HCT116 (cell line): Measurements from ENCODE around the gene RBMX2. TPM values are rescaled to one million over a fixed set of nuclear protein-coding genes. Genes with fewer than 3 reads are reported as not detected.

Experiments
- ATAC-seq: fragments of 200-7000 bp; cut with Tn5 transposase; 2 replicates; pipeline ENCODE4 v1.9.1; 2020; ENCODE audit warnings: mild to moderate bottlenecking, moderate library complexity
- BruUV-seq: library from RNA; stranded (reverse); fragments of 400-500 nt; replicated peaks from 2 replicates; lab custom pipeline; 2021; lab: Mats Ljungman, UMichigan
- CTCF ChIA-PET: fragments of 300-600 bp; sonication (Branson Sonifier 250); formaldehyde crosslinking; loops from one replicate; lab custom pipeline; 2021; ENCODE audit warnings: antibody characterized with exemption; lab: Charles Lee
- POLR2A ChIA-PET: fragments of 300-600, 350-600 bp; sonication (Branson Sonifier 250); formaldehyde crosslinking; loops from one replicate; lab custom pipeline; 2021; ENCODE audit warnings: antibody characterized with exemption; lab: Charles Lee
- RAD21 ChIA-PET, 2 experiments: fragments of 300-600 bp; sonication (Branson Sonifier 250); formaldehyde crosslinking; loops; one replicate each; lab custom pipeline; 2023; ENCODE audit warnings: low total read pairs in 2 of 2; ENCODE audit not compliant: uncharacterized antibody in 2 of 2, unreplicated experiment in 2 of 2, low non-redundant PET in 1 of 2; lab: Charles Lee
- DNase-seq: peaks from one replicate; pipeline ENCODE4 v3.0.0-alpha.2; 2010; ENCODE audit warnings: low read depth, low spot score
- H2AFZ ChIP-seq: fragments of 200-600 bp; shearing (Covaris generic), sonication (generic); 2 replicates; pipeline ENCODE4 v1.6.1; 2017; ENCODE audit warnings: low read depth, mixed run types, mixed read lengths, antibody characterized with exemption, low read length; ENCODE audit not compliant: poor library complexity, severe bottlenecking
- H3K27ac ChIP-seq: 2 replicates; pipeline ENCODE4 v1.5.1; 2012; ENCODE audit warnings: low read depth, low read length
- H3K27me3 ChIP-seq: fragments of 200-600 bp; sonication (generic); 2 replicates; pipeline ENCODE4 v1.6.1; 2016; ENCODE audit warnings: mixed run types, low read length, mixed read lengths; ENCODE audit not compliant: insufficient read depth
- H3K36me3 ChIP-seq, 2 experiments: fragments of 200-500 bp in 1 of 2; fragments of 200-600 bp in 1 of 2; sonication (Bioruptor generic) in 1 of 2; sonication (generic) in 1 of 2; 2 replicates each; pipeline versions ENCODE4 v1.5.1 to v1.6.1; 2014 to 2016; ENCODE audit warnings: low read length in 2 of 2, inconsistent platforms in 1 of 2, mixed read lengths in 1 of 2, mixed run types in 1 of 2; ENCODE audit not compliant: insufficient read depth in 2 of 2, control insufficient read depth in 1 of 2
- H3K4me1 ChIP-seq, 2 experiments: fragments of 200-600 bp in 1 of 2; sonication (generic) in 1 of 2; 2 replicates each; pipeline versions ENCODE4 v1.5.1 to v1.6.1; 2012 to 2017; ENCODE audit warnings: low read length in 2 of 2, inconsistent platforms in 1 of 2, mild to moderate bottlenecking in 1 of 2, mixed read lengths in 1 of 2, mixed run types in 1 of 2, moderate library complexity in 1 of 2; ENCODE audit not compliant: insufficient read depth in 2 of 2, control insufficient read depth in 1 of 2
- H3K4me2 ChIP-seq: fragments of 200-600 bp; sonication (generic); 2 replicates; pipeline ENCODE4 v1.6.1; 2017; ENCODE audit warnings: mixed run types, low read length, mixed read lengths
- H3K4me3 ChIP-seq, 2 experiments: fragments of 200-600 bp in 1 of 2; sonication (generic) in 1 of 2; replicated peaks in 1 of 2; 2 replicates each; pipeline ENCODE4 v1.5.1; 2011 to 2016; ENCODE audit warnings: low read length in 2 of 2, control low read depth in 1 of 2, low read depth in 1 of 2, mild to moderate bottlenecking in 1 of 2, mixed read lengths in 1 of 2, mixed run types in 1 of 2
- H3K79me2 ChIP-seq: fragments of 200-600 bp; sonication (generic); 2 replicates; pipeline ENCODE4 v1.6.1; 2017; ENCODE audit warnings: mild to moderate bottlenecking, mixed run types, low read length, moderate library complexity, mixed read lengths; ENCODE audit not compliant: insufficient read depth
- H3K9ac ChIP-seq: fragments of 200-600 bp; sonication (generic); 2 replicates; pipeline ENCODE4 v1.6.1; 2016; ENCODE audit warnings: low read length, mixed read lengths
- H3K9me2 ChIP-seq: fragments of 200-600 bp; sonication (generic), shearing (Covaris generic); 2 replicates; pipeline ENCODE4 v1.6.1; 2017; ENCODE audit warnings: mixed run types, mild to moderate bottlenecking, moderate library complexity; ENCODE audit not compliant: insufficient read depth
- H3K9me3 ChIP-seq, 2 experiments: fragments of 200-500 bp in 1 of 2; fragments of 200-600 bp in 1 of 2; sonication (Bioruptor generic) in 1 of 2; sonication (generic) in 1 of 2; 2 replicates each; pipeline ENCODE4 v1.6.1; 2014 to 2017; ENCODE audit warnings: low read length in 2 of 2, mixed read lengths in 2 of 2, inconsistent platforms in 1 of 2, low read depth in 1 of 2, mild to moderate bottlenecking in 1 of 2, mixed run types in 1 of 2, moderate library complexity in 1 of 2; ENCODE audit not compliant: control insufficient read depth in 1 of 2, insufficient read depth in 1 of 2
- H4K20me1 ChIP-seq: fragments of 200-600 bp; sonication (generic), shearing (Covaris generic); 2 replicates; pipeline ENCODE4 v1.6.1; 2017; ENCODE audit warnings: mixed run types, mild to moderate bottlenecking, moderate library complexity; ENCODE audit not compliant: insufficient read depth
- CBX3 ChIP-seq: IDR thresholded peaks from 2 replicates; pipeline ENCODE4 v1.6.1; 2012; ENCODE audit warnings: low read depth
- EZH2phosphoT487 ChIP-seq: fragments of 200-600 bp; IDR thresholded peaks from 2 replicates; pipeline ENCODE4 v1.6.1; 2018; ENCODE audit warnings: antibody characterized with exemption, borderline replicate concordance
- FOSL1 ChIP-seq: IDR thresholded peaks from 2 replicates; pipeline ENCODE4 v1.6.1; 2012; ENCODE audit warnings: low read depth
- JUND ChIP-seq: IDR thresholded peaks from 2 replicates; pipeline ENCODE4 v1.6.1; 2012
- SIN3A ChIP-seq: IDR thresholded peaks from 2 replicates; pipeline ENCODE4 v1.6.1; 2012; ENCODE audit warnings: low read depth
- SP1 ChIP-seq: IDR thresholded peaks from 2 replicates; pipeline ENCODE4 v1.6.1; 2012; ENCODE audit warnings: low read depth
- SRF ChIP-seq: IDR thresholded peaks from 2 replicates; pipeline ENCODE4 v1.6.1; 2012; ENCODE audit warnings: low read depth
- TCF7L2 ChIP-seq: IDR thresholded peaks from 2 replicates; pipeline ENCODE4 v1.7.0; 2011; ENCODE audit warnings: borderline replicate concordance, inconsistent platforms; ENCODE audit not compliant: insufficient read depth, insufficient read length; ENCODE audit errors: extremely low read depth
- ZFX ChIP-seq: fragments of 450-650 bp; IDR thresholded peaks from 2 replicates; pipeline ENCODE4 v1.6.1; 2017
- intact Hi-C: fragments of 100-400 bp; cut with micrococcal nuclease; formaldehyde crosslinking; loops from 2 replicates; pipeline ENCODE4 v1.10.0; 2022
- total RNA-seq: library from RNA; stranded (reverse); gene quantifications from one replicate; pipeline ENCODE4 v1.2.1, GENCODE V29; 2021; ENCODE audit not compliant: unreplicated experiment
- TF ChIP-seq, protein P1 (sequence below), 3 experiments: fragments of 200-600 bp in 1 of 3; sonication (generic) in 1 of 3; IDR thresholded peaks in 2 of 3; conservative IDR thresholded peaks in 1 of 3; 2 replicates each; pipeline ENCODE4 v1.5.1; 2012 to 2017; ENCODE audit warnings: low read depth in 2 of 3, low read length in 2 of 3, antibody characterized with exemption in 1 of 3, borderline replicate concordance in 1 of 3, control low read depth in 1 of 3, mild to moderate bottlenecking in 1 of 3, mixed read lengths in 1 of 3, mixed run types in 1 of 3, moderate library complexity in 1 of 3; ENCODE audit not compliant: insufficient read depth in 1 of 3
- TF ChIP-seq, protein P2 (sequence below): IDR thresholded peaks from 2 replicates; pipeline ENCODE4 v1.6.1; 2011; ENCODE audit warnings: mild to moderate bottlenecking, low read length, moderate library complexity; ENCODE audit not compliant: insufficient replicate concordance; ENCODE audit errors: extremely low read depth
- TF ChIP-seq, protein P3 (sequence below): IDR thresholded peaks from 2 replicates; pipeline ENCODE4 v1.6.1; 2012

The RBMX2 gene
- total RNA-seq, 1 experiment from 2014 or later, result 18.9 TPM

DNA sequence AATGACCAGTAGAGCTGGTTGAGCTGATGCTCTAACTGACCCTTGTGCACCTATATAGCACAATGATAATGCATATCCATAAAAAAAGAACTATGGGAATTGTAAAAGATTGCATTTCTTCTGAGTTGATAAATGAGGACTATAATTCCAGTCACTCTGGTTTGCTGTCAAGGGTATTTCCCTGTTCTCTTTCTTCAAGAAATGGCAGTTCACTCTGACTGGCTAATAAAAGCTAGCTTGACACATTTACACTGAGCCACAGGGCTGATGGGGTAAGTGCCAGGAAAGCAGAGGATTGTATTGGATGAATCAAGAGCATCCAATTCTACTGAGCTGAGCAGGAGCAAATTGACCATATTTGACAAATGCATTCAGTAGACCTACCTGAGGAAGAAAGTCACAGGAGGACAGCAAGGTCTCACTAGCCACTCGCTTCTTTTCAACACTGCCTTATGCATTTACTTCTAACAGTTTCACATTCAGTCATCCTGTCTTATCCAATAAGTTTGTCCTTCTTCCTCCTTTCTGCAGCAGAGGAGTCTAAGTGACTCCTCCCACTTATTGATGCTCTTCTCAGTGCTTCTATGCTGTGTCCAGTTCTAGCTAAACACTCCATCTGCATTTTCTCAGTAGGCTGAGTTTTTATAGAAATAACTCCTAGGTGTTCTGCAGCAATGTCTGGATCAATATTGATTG, 43.0 kb downstream of the RBMX2 start:
- ChIA-PET CTCF (no interaction called here), POLR2A (no interaction called here), RAD21 (no interaction called here)
- H2AFZ ChIP-seq, result no peak overlapping the region
- TF ChIP-seq JUND, result no peak
- no peak for TF ChIP-seq SIN3A
- TF ChIP-seq SRF, result no peak
- TF ChIP-seq, protein P1, sequence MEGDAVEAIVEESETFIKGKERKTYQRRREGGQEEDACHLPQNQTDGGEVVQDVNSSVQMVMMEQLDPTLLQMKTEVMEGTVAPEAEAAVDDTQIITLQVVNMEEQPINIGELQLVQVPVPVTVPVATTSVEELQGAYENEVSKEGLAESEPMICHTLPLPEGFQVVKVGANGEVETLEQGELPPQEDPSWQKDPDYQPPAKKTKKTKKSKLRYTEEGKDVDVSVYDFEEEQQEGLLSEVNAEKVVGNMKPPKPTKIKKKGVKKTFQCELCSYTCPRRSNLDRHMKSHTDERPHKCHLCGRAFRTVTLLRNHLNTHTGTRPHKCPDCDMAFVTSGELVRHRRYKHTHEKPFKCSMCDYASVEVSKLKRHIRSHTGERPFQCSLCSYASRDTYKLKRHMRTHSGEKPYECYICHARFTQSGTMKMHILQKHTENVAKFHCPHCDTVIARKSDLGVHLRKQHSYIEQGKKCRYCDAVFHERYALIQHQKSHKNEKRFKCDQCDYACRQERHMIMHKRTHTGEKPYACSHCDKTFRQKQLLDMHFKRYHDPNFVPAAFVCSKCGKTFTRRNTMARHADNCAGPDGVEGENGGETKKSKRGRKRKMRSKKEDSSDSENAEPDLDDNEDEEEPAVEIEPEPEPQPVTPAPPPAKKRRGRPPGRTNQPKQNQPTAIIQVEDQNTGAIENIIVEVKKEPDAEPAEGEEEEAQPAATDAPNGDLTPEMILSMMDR (IDR thresholded peaks at IDR 0.05 in 2 of 3, conservative IDR thresholded peaks at IDR 0.05 in 1 of 3; ENCODE audit: borderline replicate concordance in 1 of 3, insufficient read depth in 1 of 3, low read depth in 2 of 3, low read length in 2 of 3), result no peak
- no peak for TF ChIP-seq TCF7L2
- no peak for TF ChIP-seq ZFX
- TF ChIP-seq SP1, result no peak
- TF ChIP-seq, protein P2, sequence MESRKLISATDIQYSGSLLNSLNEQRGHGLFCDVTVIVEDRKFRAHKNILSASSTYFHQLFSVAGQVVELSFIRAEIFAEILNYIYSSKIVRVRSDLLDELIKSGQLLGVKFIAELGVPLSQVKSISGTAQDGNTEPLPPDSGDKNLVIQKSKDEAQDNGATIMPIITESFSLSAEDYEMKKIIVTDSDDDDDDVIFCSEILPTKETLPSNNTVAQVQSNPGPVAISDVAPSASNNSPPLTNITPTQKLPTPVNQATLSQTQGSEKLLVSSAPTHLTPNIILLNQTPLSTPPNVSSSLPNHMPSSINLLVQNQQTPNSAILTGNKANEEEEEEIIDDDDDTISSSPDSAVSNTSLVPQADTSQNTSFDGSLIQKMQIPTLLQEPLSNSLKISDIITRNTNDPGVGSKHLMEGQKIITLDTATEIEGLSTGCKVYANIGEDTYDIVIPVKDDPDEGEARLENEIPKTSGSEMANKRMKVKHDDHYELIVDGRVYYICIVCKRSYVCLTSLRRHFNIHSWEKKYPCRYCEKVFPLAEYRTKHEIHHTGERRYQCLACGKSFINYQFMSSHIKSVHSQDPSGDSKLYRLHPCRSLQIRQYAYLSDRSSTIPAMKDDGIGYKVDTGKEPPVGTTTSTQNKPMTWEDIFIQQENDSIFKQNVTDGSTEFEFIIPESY, result no peak
- TF ChIP-seq EZH2phosphoT487, result no peak
- TF ChIP-seq FOSL1, result no peak
- TF ChIP-seq, protein P3, sequence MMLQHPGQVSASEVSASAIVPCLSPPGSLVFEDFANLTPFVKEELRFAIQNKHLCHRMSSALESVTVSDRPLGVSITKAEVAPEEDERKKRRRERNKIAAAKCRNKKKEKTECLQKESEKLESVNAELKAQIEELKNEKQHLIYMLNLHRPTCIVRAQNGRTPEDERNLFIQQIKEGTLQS, result no peak
- TF ChIP-seq CBX3, result no peak
- H3K4me2 ChIP-seq, result no peak overlapping the region
- H3K4me3 ChIP-seq, result no peak overlapping the region
- H3K27ac ChIP-seq, result no peak overlapping the region
- DNase-seq, result no peak
- H3K79me2 ChIP-seq, result no peaks in the 10 kb centered on the region
- no peak overlapping the region for H3K9ac ChIP-seq
- no peaks in the 10 kb centered on the region for H3K9me2 ChIP-seq
- no peaks in the 10 kb centered on the region for H4K20me1 ChIP-seq
- H3K4me1 ChIP-seq, result no peaks in the 10 kb centered on the region
- H3K9me3 ChIP-seq, result no peaks in the 10 kb centered on the region
- H3K27me3 ChIP-seq, result no peaks in the 10 kb centered on the region
- intact Hi-C loops, result no loop called here
- H3K36me3 ChIP-seq, result no peaks in the 10 kb centered on the region
- no peak for ATAC-seq
- BruUV-seq, result no TSS peak
